OCI-LY1 (cell line): ENCODE data around the gene MXD1.

Experiments
- EZH2 ChIP-seq: fragments of 200-600 bp; sonication (generic), shearing (Covaris generic); IDR thresholded peaks from 2 replicates; pipeline ENCODE4 v1.8.0; 2017; ENCODE audit warnings: borderline replicate concordance, mixed run types, mild to moderate bottlenecking, antibody characterized with exemption, low read length, moderate library complexity, mixed read lengths
- TF ChIP-seq, protein P1 (sequence below): fragments of 200-600 bp; sonication (generic), shearing (Covaris generic); IDR thresholded peaks from 2 replicates; pipeline ENCODE4 v1.5.1; 2017; ENCODE audit warnings: mild to moderate bottlenecking, antibody characterized with exemption, low read length, moderate library complexity, mixed read lengths

DNA sequence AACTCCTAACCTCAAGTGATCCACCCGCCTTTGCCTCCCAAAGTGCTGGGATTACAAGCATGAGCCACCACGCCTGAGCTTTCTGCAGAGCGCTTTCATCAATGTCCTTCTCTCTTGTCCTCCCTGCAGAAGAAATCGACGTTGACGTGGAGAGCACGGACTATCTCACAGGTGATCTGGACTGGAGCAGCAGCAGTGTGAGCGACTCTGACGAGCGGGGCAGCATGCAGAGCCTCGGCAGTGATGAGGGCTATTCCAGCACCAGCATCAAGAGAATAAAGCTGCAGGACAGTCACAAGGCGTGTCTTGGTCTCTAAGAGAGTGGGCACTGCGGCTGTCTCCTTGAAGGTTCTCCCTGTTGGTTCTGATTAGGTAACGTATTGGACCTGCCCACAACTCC lies 23.1 kb downstream of the MXD1 start:
- TF ChIP-seq, protein P1, sequence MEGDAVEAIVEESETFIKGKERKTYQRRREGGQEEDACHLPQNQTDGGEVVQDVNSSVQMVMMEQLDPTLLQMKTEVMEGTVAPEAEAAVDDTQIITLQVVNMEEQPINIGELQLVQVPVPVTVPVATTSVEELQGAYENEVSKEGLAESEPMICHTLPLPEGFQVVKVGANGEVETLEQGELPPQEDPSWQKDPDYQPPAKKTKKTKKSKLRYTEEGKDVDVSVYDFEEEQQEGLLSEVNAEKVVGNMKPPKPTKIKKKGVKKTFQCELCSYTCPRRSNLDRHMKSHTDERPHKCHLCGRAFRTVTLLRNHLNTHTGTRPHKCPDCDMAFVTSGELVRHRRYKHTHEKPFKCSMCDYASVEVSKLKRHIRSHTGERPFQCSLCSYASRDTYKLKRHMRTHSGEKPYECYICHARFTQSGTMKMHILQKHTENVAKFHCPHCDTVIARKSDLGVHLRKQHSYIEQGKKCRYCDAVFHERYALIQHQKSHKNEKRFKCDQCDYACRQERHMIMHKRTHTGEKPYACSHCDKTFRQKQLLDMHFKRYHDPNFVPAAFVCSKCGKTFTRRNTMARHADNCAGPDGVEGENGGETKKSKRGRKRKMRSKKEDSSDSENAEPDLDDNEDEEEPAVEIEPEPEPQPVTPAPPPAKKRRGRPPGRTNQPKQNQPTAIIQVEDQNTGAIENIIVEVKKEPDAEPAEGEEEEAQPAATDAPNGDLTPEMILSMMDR, result no peak
- TF ChIP-seq EZH2, result no peak
